ENCODE data around the gene STX1A.

STX1A gene

DNA sequence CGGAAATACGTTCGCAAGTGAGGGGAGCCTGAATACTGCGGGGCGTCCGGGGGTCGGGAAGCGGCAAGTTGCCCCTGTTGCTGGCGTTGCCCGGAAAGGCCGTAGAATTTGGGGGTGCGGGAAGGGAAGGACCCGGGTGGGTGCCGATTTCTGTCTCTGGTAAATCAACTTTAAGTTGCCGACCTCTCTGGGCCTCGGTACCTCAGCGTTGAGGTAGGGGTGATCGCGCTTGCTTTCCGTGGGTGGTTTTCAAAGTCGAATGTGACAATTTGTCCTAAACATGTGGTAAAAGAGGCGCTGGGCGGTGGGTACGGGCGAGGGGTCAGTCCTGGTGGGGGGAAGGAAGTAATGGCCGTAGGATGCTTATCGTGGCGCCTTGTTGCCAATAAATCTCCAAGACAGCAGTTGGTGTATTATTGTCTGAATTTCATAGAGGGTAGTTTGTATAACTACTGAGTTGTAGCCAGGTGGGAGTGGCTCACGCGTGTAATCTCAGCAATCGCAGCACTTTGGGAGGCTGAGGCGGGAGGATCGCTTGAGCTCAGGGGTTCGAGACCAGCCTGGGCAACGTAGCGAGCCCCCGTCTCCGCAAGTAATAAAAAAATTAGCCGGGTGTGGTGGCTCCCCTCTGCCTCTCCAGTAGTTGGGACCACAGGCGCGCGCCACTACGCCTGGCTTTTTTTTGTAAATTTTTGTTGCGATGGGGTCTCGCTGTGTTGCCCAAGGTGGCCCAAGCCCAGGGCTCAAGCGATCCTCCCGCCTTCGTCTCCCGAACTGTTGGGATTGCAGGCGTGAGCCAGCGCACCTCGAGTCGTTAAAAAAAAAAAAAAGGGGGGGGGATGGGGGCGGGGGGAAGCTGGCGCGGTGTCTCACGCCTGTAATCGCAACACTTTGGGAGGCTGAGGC is 35.4 kb downstream of the STX1A start:
- H3K36me3 ChIP-seq = peaks cover 30% of the 10 kb centered on the region
- DNase-seq = no peak
- peak overlapping the region; percentile 81 for H3K4me3 ChIP-seq (ENCODE audit: low read depth, low read length)
- H3K27ac ChIP-seq = peak overlapping the region; percentile 73
- H3K9me3 ChIP-seq (ENCODE audit: severe bottlenecking) = no peaks in the 10 kb centered on the region
- no peaks in the 10 kb centered on the region for H3K27me3 ChIP-seq (ENCODE audit: insufficient read depth, low read depth, severe bottlenecking)
- no peak for TF ChIP-seq CTCF (IDR thresholded peaks at IDR 0.05; ENCODE audit: low read depth, low read length)

- peaks cover 23% of the 10 kb centered on the region for H3K36me3 ChIP-seq
- TF ChIP-seq CTCF (IDR thresholded peaks at IDR 0.05; ENCODE audit: low read depth, low read length) = no peak
Measured at GRCh38 chr7:73683056-73683787, 36.2 kb downstream of the STX1A start, which contains the start of the genes BUD23 and DNAJC30. Gene BUD23 (plus strand): TSS chr7:73683597. CDS start chr7:73683626, 29 bp downstream. Gene DNAJC30 (minus strand): TSS chr7:73683453. CDS start chr7:73683423, 30 bp downstream.

GRCh38 chr7:73682745-73683055 is 36.8 kb downstream of the STX1A start:
- Histone ChIP-seq H3K4me3 (ENCODE audit: low read depth, low read length) (peak overlapping the region; percentile 81), H3K27ac (peak overlapping the region; percentile 70), H3K27me3 (ENCODE audit: insufficient read depth, low read depth, severe bottlenecking) (no peaks in the 10 kb centered on the region), H3K9me3 (ENCODE audit: severe bottlenecking) (no peaks in the 10 kb centered on the region), H3K36me3 (peaks cover 24% of the 10 kb centered on the region)
- no peak for DNase-seq
- no peak for TF ChIP-seq CTCF (IDR thresholded peaks at IDR 0.05; ENCODE audit: low read depth, low read length)

More at GRCh38 chr7:73683056-73683787, 36.2 kb downstream of the STX1A start, which contains the start of the genes BUD23 and DNAJC30:
- peak within 1 kb of the TSS; percentile 81 for H3K4me3 ChIP-seq (ENCODE audit: low read depth, low read length)
- no peaks in the 10 kb centered on the region for H3K9me3 ChIP-seq (ENCODE audit: severe bottlenecking)
- DNase-seq = peak; percentile 97
- peak within 1 kb of the TSS; percentile 73 for H3K27ac ChIP-seq
- no peaks in the 10 kb centered on the region for H3K27me3 ChIP-seq (ENCODE audit: insufficient read depth, low read depth, severe bottlenecking)

DNA sequence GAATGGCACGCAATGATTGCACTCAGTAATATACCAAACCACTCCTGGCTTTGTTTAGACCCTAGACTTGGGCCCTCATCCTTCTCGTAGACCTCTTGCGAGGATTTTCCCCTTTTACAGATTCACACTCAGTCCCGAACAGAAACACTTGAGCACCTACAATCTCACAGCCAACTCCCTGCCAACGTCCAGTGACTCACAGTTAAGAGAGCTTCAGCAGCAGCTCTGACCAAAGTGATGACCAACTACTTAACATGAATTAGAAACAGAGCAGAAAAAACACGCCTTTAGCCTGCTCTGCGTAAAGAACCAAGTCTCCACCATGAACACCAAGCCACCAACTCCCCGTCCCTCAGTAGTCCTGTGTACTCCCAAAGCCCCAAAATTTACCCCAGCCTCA is 38.4 kb downstream of the STX1A start:
- Histone ChIP-seq H3K4me3 (ENCODE audit: low read depth, low read length) (no peak overlapping the region), H3K9me3 (ENCODE audit: severe bottlenecking) (no peaks in the 10 kb centered on the region), H3K36me3 (peaks cover 13% of the 10 kb centered on the region), H3K27ac (no peak overlapping the region), H3K27me3 (ENCODE audit: insufficient read depth, low read depth, severe bottlenecking) (no peaks in the 10 kb centered on the region)
- no peak for DNase-seq
- no peak for TF ChIP-seq CTCF (IDR thresholded peaks at IDR 0.05; ENCODE audit: low read depth, low read length)

GRCh38 chr7:73680501-73680900 is 39.0 kb downstream of the STX1A start:
- Histone ChIP-seq H3K27me3 (ENCODE audit: insufficient read depth, low read depth, severe bottlenecking) (no peaks in the 10 kb centered on the region), H3K36me3 (peaks cover 13% of the 10 kb centered on the region), H3K4me3 (ENCODE audit: low read depth, low read length) (no peak overlapping the region), H3K27ac (no peak overlapping the region), H3K9me3 (ENCODE audit: severe bottlenecking) (no peaks in the 10 kb centered on the region)
- no peak for TF ChIP-seq CTCF (IDR thresholded peaks at IDR 0.05; ENCODE audit: low read depth, low read length)
- DNase-seq = no peak
